NT2/D1 (cell line): Measurements from ENCODE around the gene MAD2L2.

ENCODE experiments used
- SUZ12 ChIP-seq: IDR thresholded peaks from 2 replicates; pipeline ENCODE4 v1.6.1; 2011; ENCODE audit not compliant: insufficient read length, insufficient read depth; ENCODE audit errors: extremely low read depth
- YY1 ChIP-seq: IDR thresholded peaks from 2 replicates; pipeline ENCODE4 v1.6.1; 2011; ENCODE audit not compliant: insufficient read length, insufficient read depth
- ZNF274 ChIP-seq: IDR thresholded peaks from 2 replicates; pipeline ENCODE4 v1.6.1; 2011; ENCODE audit warnings: mild to moderate bottlenecking, low read depth, low read length

DNA sequence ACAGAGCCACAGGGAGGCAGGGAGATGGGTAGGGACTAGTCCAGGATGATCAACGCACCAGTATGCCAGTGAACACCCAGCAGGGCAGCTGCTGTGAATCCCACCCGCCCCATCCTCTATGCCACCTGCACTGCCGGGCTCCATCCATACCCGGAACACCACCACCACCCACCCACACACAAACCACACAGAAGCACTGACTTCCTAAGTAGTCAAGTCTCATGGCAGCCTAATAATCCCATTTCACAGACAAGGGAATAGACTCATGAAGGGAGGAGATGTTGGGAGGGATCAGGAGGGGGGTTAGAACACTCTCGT, 16.9 kb upstream of the MAD2L2 start:
- TF ChIP-seq SUZ12: no peak
- no peak for TF ChIP-seq YY1
- no peak for TF ChIP-seq ZNF274
